Neural progenitor cell (in vitro differentiated cells): ENCODE data around the gene BLTP3A.

ENCODE experiments used
- CTCF ChIP-seq: fragments of 200-600 bp; sonication (generic); IDR thresholded peaks from 2 replicates; pipeline ENCODE4 v1.5.1; 2017; ENCODE audit warnings: antibody characterized with exemption, mild to moderate bottlenecking
- EZH2 ChIP-seq: fragments of 200-600 bp; sonication (generic); IDR thresholded peaks from 2 replicates; pipeline ENCODE4 v1.6.1; 2017; ENCODE audit warnings: antibody characterized with exemption, mild to moderate bottlenecking, moderate library complexity
- EZH2phosphoT487 ChIP-seq: fragments of 200-600 bp; sonication (generic); IDR thresholded peaks from 2 replicates; pipeline ENCODE4 v1.6.1; 2017; ENCODE audit warnings: antibody characterized with exemption

- TF ChIP-seq CTCF (no peak), EZH2 (no peak), EZH2phosphoT487 (no peak)
These were observed 37.3 kb downstream of the BLTP3A start for GRCh38 chr6:34829137-34829536.
